Smooth muscle cell (in vitro differentiated cells): ENCODE measurements around the gene RHOBTB1. TPM values are rescaled to one million over a fixed set of nuclear protein-coding genes. Genes with fewer than 3 reads are reported as not detected.
"Not testable (repeated sequence)": the region's sequence is repeated elsewhere in the genome, so short reads cannot be mapped to it uniquely, and the experiment has no call there.

Source experiments
- DNase-seq: peaks from one replicate; lab custom pipeline; 2025; ENCODE audit not compliant: unreplicated experiment; lab: John Stamatoyannopoulos, UW
- H2AFZ ChIP-seq: fragments of 200-600 bp; sonication (generic); 2 replicates; pipeline ENCODE4 v1.6.0; 2016; ENCODE audit warnings: antibody characterized with exemption, low read depth, mild to moderate bottlenecking
- H3F3A ChIP-seq: fragments of 200-600 bp; sonication (generic); 2 replicates; pipeline ENCODE4 v1.6.0; 2017; ENCODE audit warnings: antibody characterized with exemption, low read depth
- H3K27ac ChIP-seq: fragments of 200-600 bp; sonication (generic); 2 replicates; pipeline ENCODE4 v1.5.1; 2016; ENCODE audit warnings: low read depth, mild to moderate bottlenecking
- H3K27me3 ChIP-seq: fragments of 200-600 bp; sonication (generic); 2 replicates; pipeline ENCODE4 v1.6.1; 2016; ENCODE audit warnings: low read depth, mild to moderate bottlenecking
- H3K36me3 ChIP-seq: fragments of 200-600 bp; sonication (generic); 2 replicates; pipeline ENCODE4 v1.5.1; 2016; ENCODE audit warnings: low read depth
- H3K4me1 ChIP-seq: fragments of 200-600 bp; sonication (generic); 2 replicates; pipeline ENCODE4 v1.5.1; 2016; ENCODE audit warnings: low read depth
- H3K4me2 ChIP-seq: fragments of 200-600 bp; sonication (generic); 2 replicates; pipeline ENCODE4 v1.6.0; 2016; ENCODE audit warnings: mild to moderate bottlenecking
- H3K4me3 ChIP-seq: fragments of 200-600 bp; sonication (generic); 2 replicates; pipeline ENCODE4 v1.5.1; 2016; ENCODE audit warnings: mild to moderate bottlenecking
- H3K79me2 ChIP-seq: fragments of 200-600 bp; sonication (generic); 2 replicates; pipeline ENCODE4 v1.6.0; 2016; ENCODE audit warnings: low read depth, mild to moderate bottlenecking
- H3K9ac ChIP-seq: fragments of 200-600 bp; sonication (generic); 2 replicates; pipeline ENCODE4 v1.6.0; 2016; ENCODE audit warnings: low read depth
- H3K9me3 ChIP-seq: fragments of 200-600 bp; sonication (generic); replicated peaks from 2 replicates; pipeline ENCODE4 v1.5.1; 2016; ENCODE audit warnings: low read depth
- H4K20me1 ChIP-seq: fragments of 200-600 bp; sonication (generic); 2 replicates; pipeline ENCODE4 v1.6.0; 2016; ENCODE audit warnings: low read depth
- CTCF ChIP-seq: fragments of 200-600 bp; sonication (generic); IDR thresholded peaks from 2 replicates; pipeline ENCODE4 v1.5.1; 2017; ENCODE audit warnings: borderline replicate concordance, mild to moderate bottlenecking, antibody characterized with exemption; ENCODE audit not compliant: insufficient read depth, poor library complexity, severe bottlenecking
- WGBS: methylation state at CpG from one replicate; pipeline ENCODE4 v1.1.7; 2016; ENCODE audit warnings: low lambda C conversion rate; 5-methylcytosine and 5-hydroxymethylcytosine counted together
- polyA plus RNA-seq: library from polyadenylated mRNA; unstranded; fragments of >200 nt; fragmentation: Nextera tagmentation; extraction: Ambion mirVana; gene quantifications from 2 replicates; pipeline ENCODE4 v1.2.1, GENCODE V29; 2016
- total RNA-seq: library from RNA; depleted of rRNA; stranded (reverse); fragments of >200 nt; gene quantifications from 2 replicates; pipeline ENCODE4 v1.2.3, GENCODE V29; 2014

Gene RHOBTB1
- total and polyA plus RNA-seq, 2 experiments from 2014 or later, result 33.7 to 49.1 TPM

GRCh38 chr10:60907236-60907635, 36.7 kb downstream of the RHOBTB1 start:
- 100% methylated on average over 3 of the region's 3 CpGs for WGBS

GRCh38 chr10:60906825-60907224, 37.2 kb downstream of the RHOBTB1 start:
- peaks cover 15% of the 10 kb centered on the region for H3K36me3 ChIP-seq
- not testable (repeated sequence) for H3K27ac ChIP-seq, H3K4me3 ChIP-seq, H3K4me2 ChIP-seq, DNase-seq, H2AFZ ChIP-seq, H3K9ac ChIP-seq, H3K4me1 ChIP-seq, H3K9me3 ChIP-seq, H3F3A ChIP-seq, H3K27me3 ChIP-seq, H3K79me2 ChIP-seq, H4K20me1 ChIP-seq
- WGBS, result 98% methylated on average over 6 of the region's 6 CpGs

More at GRCh38 chr10:60907236-60907635, 36.7 kb downstream of the RHOBTB1 start:
- no peak for DNase-seq
- Histone ChIP-seq H3K9me3 (no peaks in the 10 kb centered on the region), H3F3A (no peaks in the 10 kb centered on the region), H3K27me3 (no peaks in the 10 kb centered on the region), H3K4me3 (no peak overlapping the region), H4K20me1 (no peaks in the 10 kb centered on the region), H3K4me1 (no peaks in the 10 kb centered on the region), H2AFZ (no peak overlapping the region), H3K9ac (no peak overlapping the region), H3K27ac (no peak overlapping the region), H3K36me3 (peaks cover 15% of the 10 kb centered on the region), H3K79me2 (peaks cover 6% of the 10 kb centered on the region), H3K4me2 (no peak overlapping the region)
- no peak for TF ChIP-seq CTCF

GRCh38 chr10:60906411-60906810, 37.6 kb downstream of the RHOBTB1 start:
- Histone ChIP-seq H3K36me3 (peaks cover 15% of the 10 kb centered on the region), H3F3A (no peaks in the 10 kb centered on the region), H3K9ac (no peak overlapping the region), H3K27ac (no peak overlapping the region), H3K79me2 (peaks cover 6% of the 10 kb centered on the region), H3K4me2 (no peak overlapping the region), H2AFZ (no peak overlapping the region), H4K20me1 (no peaks in the 10 kb centered on the region), H3K27me3 (no peaks in the 10 kb centered on the region), H3K9me3 (no peaks in the 10 kb centered on the region), H3K4me1 (no peaks in the 10 kb centered on the region), H3K4me3 (no peak overlapping the region)
- no peak for DNase-seq
- WGBS, result 91% methylated on average over 2 of the region's 2 CpGs
- no peak for TF ChIP-seq CTCF

GRCh38 chr10:60905580-60905979, 38.4 kb downstream of the RHOBTB1 start:
- no peak overlapping the region for H3K27ac ChIP-seq
- no peak for TF ChIP-seq CTCF
- WGBS, result 98% methylated on average over 4 of the region's 4 CpGs

More at GRCh38 chr10:60905580-60905979, 38.4 kb downstream of the RHOBTB1 start:
- Histone ChIP-seq H3K4me3 (no peak overlapping the region), H3K79me2 (peaks cover 6% of the 10 kb centered on the region), H3K4me2 (no peak overlapping the region), H3K9ac (no peak overlapping the region), H3K9me3 (no peaks in the 10 kb centered on the region), H3K27me3 (no peaks in the 10 kb centered on the region), H2AFZ (no peak overlapping the region), H3K4me1 (no peaks in the 10 kb centered on the region), H3K36me3 (peaks cover 18% of the 10 kb centered on the region), H3F3A (no peaks in the 10 kb centered on the region), H4K20me1 (no peaks in the 10 kb centered on the region)
- DNase-seq, result no peak
